HG02588 (cell line): ENCODE results near the gene DRC7.

ENCODE experiments used
- ATAC-seq: cut with Tn5 transposase; IDR thresholded peaks from one replicate; pipeline ENCODE4 v1.9.1; 2021; ENCODE audit warnings: mild to moderate bottlenecking, moderate library complexity; ENCODE audit not compliant: unreplicated experiment

The DRC7 gene

GRCh38 chr16:57690782-57691471 lies 3.7 kb upstream of the DRC7 start:
- no peak for ATAC-seq

- no peak for ATAC-seq
Measured at GRCh38 chr16:57692636-57693035, 2.0 kb upstream of the DRC7 start.

GRCh38 chr16:57693550-57693949 lies 1.1 kb upstream of the DRC7 start:
- ATAC-seq: no peak

- no peak for ATAC-seq
Measured at GRCh38 chr16:57694231-57694724, 328 bp upstream of the DRC7 start.

GRCh38 chr16:57695680-57696069 lies 1.1 kb downstream of the DRC7 start:
- ATAC-seq: no peak

- ATAC-seq: no peak
Measured at GRCh38 chr16:57696240-57696639, 1.6 kb downstream of the DRC7 start.

- ATAC-seq: no peak
Measured at GRCh38 chr16:57697896-57698537, 3.4 kb downstream of the DRC7 start.

GRCh38 chr16:57698812-57699405 lies 4.3 kb downstream of the DRC7 start:
- no peak for ATAC-seq

- ATAC-seq: no peak
Measured at GRCh38 chr16:57699481-57699880, 4.9 kb downstream of the DRC7 start.

- no peak for ATAC-seq
Measured at GRCh38 chr16:57699899-57700298, 5.3 kb downstream of the DRC7 start.

GRCh38 chr16:57700781-57701551 lies 6.4 kb downstream of the DRC7 start:
- ATAC-seq: no peak

GRCh38 chr16:57701759-57702371 lies 7.3 kb downstream of the DRC7 start:
- no peak for ATAC-seq

GRCh38 chr16:57703416-57704010 lies 8.9 kb downstream of the DRC7 start:
- no peak for ATAC-seq

GRCh38 chr16:57704011-57704904 lies 9.7 kb downstream of the DRC7 start:
- no peak for ATAC-seq

- ATAC-seq: no peak
Measured at GRCh38 chr16:57704905-57705852, 10.6 kb downstream of the DRC7 start.

GRCh38 chr16:57706717-57707116 lies 12.1 kb downstream of the DRC7 start:
- ATAC-seq: no peak

GRCh38 chr16:57707331-57707730 lies 12.7 kb downstream of the DRC7 start:
- no peak for ATAC-seq

GRCh38 chr16:57708168-57708567 lies 13.6 kb downstream of the DRC7 start:
- ATAC-seq: no peak
